ENCODE data around the gene TMEM123.

The TMEM123 gene

DNA sequence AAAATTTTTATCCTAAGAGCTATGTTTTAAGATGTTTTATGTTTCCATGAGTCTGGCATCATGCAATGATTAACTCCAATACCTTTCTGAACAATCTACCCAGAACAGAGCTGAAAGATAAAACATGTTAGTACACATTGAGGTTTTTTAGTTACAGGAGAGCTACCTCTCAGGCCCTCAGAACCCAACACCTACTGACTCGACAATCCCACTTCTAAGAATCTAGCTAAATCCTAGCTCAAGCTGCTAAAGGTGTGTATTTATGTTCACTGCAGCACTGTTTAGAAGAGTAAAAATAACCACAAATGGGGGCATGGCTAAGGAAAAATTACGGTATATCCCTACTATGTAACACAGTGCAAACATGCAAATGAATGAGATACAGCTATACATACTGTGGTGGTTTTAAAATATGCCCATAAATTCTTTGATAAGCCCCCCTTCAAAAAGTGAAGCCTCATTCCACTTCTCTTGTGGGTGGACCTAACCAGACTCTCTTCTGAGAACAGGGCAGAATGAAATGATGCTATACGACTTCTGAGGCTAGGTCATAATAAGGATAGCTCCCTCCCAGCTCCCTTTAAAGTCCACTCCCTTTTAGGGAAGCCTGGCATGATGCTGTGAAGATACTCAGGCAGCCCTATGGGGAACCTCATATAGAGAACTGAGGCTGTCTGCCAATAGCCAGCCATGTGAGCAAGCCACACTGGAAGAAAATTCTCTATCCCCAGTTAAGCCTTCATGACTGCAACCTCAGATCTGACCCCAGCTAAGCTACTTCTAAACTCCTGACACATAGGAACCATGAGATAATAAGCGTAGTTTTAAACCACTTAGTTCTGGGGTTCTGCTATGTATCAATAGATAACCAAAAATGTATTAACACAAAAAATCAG lies 29.5 kb downstream of the TMEM123 start:
- no peak for DNase-seq

DNA sequence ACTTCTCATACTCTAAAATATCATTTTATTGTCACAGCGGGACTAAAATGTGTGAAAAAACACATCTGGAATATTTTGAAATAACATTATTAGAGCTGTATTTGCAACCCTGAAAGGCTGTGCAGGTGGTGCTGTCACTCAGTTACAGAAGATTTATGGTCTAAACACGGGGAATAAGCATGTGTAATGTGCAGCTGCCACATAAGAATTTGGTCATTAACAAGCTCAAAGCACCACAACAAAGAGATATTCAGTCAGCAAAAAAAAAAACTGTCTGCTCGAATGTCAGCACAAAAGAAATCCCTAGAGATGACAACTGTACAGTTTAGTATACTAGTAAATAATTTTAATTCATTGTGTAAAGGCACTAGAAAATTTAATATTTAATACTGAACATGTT lies 31.3 kb downstream of the TMEM123 start:
- no peak for DNase-seq

GRCh38 chr11:102420547-102420946 lies 32.0 kb downstream of the TMEM123 start:
- DNase-seq, result no peak

- DNase-seq, result no peak
Measured at GRCh38 chr11:102419181-102419580, 33.4 kb downstream of the TMEM123 start.

- DNase-seq, result no peak
Measured at GRCh38 chr11:102416976-102417375, 35.6 kb downstream of the TMEM123 start.

- no peak for DNase-seq
Measured at GRCh38 chr11:102415304-102415916, 37.2 kb downstream of the TMEM123 start.

DNA sequence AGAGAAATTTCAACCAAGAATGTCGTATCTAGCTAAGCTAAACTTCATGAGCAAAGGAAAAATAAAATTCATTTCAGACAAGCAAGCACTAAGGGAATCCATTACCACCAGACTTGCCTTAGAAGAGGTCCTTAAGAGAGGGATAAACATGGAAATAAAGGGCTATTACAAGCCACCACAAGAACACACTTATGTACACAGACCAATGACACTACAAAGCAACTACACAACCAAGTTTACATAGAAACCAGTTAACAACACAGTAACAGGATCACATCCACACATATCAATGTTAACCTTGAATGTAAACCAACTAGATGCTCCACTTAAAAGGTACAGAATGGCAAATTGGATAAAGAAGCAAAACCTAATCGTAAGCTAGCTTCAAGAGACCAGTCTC lies 38.0 kb downstream of the TMEM123 start:
- no peak for DNase-seq

DNA sequence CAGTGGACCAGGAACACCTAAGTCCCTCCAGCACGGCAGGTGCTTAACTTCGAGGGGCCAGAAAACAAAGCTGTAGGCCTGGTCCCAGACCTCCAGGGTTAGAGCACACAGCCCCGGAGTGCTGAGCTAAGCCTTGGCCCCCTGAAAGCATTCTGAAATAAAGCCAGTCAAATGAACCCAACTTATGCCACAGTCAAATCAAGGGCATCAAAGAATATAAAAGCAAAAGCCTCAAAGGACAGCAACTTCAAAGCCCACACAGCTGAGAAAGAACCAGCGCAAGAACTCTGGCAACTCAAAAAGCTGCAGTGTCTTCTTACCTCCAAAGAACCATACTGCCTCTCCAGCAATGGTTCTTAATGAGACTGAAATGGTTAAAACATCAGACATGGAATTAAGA lies 39.1 kb downstream of the TMEM123 start:
- DNase-seq, result no peak

DNA sequence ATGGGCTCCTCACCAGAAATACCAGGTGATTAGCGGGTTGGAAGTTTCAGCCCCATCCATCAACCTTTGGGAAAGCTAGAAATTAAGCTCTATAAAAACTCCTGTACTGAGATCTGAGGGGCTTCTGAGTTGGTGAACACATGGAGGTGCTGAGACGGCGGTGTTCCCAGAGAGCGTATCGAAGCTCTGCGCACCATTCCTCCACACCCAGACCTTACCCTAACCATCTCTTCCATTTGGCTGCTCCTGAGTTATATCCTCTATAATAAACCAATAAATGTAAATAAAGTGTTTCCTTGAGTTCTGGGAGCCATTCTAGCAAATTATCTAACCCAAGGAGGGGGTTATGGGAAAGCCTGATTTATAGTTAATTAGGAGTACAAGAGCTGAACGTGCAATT lies 41.4 kb downstream of the TMEM123 start:
- DNase-seq, result no peak

DNA sequence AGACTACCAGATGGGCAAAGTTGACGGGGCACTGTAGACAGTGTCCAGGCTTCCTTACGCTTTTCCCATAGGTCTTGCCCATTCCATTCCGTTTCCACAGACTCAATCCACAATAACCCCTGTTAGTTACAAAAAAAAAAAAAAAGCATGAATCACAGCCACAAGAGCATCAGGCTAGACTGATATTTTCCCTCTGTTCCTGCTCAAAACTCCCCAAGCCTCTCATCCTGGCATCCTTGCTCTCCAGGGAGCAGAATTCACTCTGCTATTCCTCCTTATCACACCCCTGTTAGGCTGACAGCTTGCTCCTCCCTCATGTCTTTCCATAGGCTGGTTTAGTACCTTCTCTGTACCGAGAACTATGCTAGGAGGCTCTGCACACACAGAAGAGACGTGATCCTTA lies 42.2 kb downstream of the TMEM123 start:
- DNase-seq, result no peak

GRCh38 chr11:102408339-102408738 lies 44.2 kb downstream of the TMEM123 start:
- DNase-seq, result no peak

DNA sequence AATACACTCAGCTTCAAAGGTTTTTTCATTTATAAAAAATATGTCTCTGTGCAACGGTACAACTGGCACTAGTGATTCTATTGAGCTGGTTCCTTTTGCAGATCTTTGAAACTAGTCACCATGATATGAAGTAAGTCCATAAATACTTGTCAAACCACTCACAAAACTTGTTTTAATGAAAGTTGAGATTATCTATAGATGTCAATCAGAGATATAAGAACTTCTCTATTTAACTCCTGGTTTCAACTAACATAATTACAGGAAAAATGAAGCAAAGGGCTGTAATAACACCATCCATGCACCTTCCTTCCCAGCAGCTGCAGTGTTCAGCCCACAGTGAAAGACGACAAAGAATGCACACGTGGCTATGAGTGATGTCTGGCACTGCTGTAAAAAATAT lies 44.7 kb downstream of the TMEM123 start:
- no peak for DNase-seq

GRCh38 chr11:102406099-102406498 lies 46.5 kb downstream of the TMEM123 start:
- DNase-seq, result no peak

DNA sequence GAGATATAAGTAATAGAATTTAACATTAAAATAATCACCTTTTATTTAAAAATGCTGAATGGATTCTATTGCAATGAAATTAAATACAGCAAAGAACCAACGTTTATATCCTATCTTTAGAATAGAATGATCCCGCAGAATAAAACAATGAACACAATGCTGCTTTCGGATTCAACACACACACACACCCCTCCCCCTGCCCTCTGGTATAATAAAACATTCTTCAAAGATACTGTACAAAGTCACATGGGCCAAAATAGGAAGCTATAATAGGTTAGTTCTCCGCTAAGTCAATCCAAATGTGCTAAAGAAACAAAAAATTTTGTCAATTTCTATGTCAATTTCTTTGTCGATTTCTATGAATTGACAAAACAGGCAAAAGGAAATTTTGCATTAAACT lies 47.1 kb downstream of the TMEM123 start:
- DNase-seq, result no peak

GRCh38 chr11:102402548-102402947 lies 50.0 kb downstream of the TMEM123 start:
- DNase-seq, result no peak

- no peak for DNase-seq
Measured at GRCh38 chr11:102401905-102402304, 50.7 kb downstream of the TMEM123 start.

- DNase-seq, result no peak
Measured at GRCh38 chr11:102400603-102401002, 52.0 kb downstream of the TMEM123 start.

DNA sequence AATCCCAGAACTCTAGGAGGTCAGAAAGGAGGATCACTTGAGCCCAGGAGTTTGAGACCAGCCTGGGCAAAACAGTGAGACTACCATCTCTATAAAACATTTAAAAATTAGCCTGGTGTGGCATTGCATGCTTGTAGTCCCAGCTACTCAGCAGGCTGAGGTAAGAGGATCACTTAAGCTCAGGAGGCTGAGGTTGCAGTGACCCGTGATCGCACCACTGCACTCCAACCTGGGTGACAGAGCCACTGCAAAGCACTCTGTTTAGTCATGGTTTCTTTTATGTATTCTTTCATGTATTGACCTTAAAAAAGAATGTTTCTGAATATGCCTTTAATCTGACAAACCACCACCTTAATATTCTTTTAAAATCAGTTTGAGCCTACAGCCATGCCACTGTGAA lies 53.4 kb downstream of the TMEM123 start:
- no peak for DNase-seq

- DNase-seq, result no peak
Measured at GRCh38 chr11:102398297-102398696, 54.3 kb downstream of the TMEM123 start.

DNA sequence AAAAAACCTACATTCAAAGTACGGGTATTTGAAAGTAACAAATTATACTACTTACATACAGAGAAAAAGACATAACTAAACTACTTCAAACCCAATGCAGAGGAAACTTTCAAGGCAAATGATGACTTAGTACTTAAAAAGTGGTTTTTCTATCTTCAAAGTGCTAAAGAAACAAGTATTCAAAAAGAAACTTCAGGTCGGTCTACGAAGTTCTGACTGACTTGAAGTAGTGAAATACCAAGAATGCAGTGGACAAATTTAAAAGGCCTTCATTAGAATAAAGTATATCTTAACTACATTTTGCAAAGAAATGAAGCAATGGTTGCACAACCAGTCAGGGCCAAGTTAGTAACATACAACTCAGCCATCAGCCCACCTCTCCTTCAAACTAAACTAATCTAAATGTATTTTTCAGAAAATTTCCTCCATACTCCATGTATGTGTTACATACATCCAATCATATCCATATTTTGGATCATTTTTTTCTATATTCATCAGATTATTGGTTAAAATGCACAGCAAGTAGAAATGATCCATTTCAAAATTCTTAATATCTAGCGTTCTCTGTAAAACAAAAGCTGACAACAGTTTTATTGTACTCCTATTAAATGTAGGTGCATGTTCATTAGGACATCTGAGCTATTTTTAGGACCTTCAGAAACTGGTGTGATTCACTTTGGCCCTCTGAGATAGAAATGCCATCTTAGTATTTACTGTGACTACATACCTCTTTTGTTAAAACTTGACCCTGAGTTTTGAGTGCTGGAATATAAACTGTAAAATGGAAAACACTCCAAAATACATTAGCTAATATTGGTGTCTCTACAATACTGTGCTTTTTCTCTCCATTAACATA lies 55.6 kb downstream of the TMEM123 start:
- no peak for DNase-seq

DNA sequence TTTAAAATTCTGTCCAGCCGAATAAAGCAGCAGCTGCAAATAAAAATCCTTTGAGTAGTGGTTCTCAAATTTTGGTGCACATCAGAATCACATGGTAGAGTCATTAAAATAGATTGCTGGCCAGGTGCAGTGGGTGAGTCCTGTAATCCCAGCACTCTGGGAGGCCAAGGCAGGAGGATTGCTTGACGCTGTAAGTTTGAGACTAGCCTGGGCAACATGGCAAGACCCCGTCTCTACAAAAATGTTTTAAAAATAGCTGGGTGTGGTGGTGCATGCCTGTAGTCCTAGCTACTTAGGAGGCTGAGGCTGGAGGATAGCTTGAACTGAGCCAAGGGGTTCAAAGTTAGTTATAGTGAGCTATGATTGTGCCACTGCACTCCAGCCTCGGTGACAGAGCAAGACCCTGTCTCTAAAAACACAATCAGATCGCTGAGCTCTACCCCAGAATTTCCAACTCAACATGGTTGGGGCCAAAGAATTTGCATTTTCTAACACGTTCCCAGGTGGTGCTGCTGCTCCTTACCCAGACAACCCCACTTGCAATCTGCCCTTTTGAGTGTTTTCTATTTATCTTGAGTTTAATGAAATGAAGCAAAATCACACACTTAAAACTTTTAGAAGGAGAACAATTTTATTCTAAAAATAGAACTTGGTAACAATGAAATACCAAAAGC lies 56.7 kb downstream of the TMEM123 start:
- DNase-seq, result no peak

GRCh38 chr11:102393272-102393730 lies 59.3 kb downstream of the TMEM123 start:
- no peak for DNase-seq

Data from activated CD4-positive, alpha-beta T cell treated with anti-CD3 and anti-CD28 coated beads for 4 hours (primary cell).